Mesenteric fat pad (tissue), 1 donor: ENCODE results near the gene ZNF691. TPM values are rescaled to one million over a fixed set of nuclear protein-coding genes. Genes with fewer than 3 reads are reported as not detected.
"Not testable (repeated sequence)": the region's sequence is repeated elsewhere in the genome, so short reads cannot be mapped to it uniquely, and the experiment has no call there.

Source experiments
- DNase-seq: peaks from one replicate; pipeline ENCODE4 v3.0.0-alpha.2; 2020; ENCODE audit warnings: low spot score
- total RNA-seq: library from RNA; stranded (reverse); fragmentation: NEBNext Ultra II Directional; extraction: Animal tissue kit (Norgen Biotek cat#: 25700); gene quantifications from one replicate; pipeline ENCODE4 v1.2.1, GENCODE V29; 2021
- donor health status: DM: yes; HTN: yes; CAD: no.

The ZNF691 gene
- total RNA-seq, 1 donor from 2014 or later = 4.7 TPM

DNA sequence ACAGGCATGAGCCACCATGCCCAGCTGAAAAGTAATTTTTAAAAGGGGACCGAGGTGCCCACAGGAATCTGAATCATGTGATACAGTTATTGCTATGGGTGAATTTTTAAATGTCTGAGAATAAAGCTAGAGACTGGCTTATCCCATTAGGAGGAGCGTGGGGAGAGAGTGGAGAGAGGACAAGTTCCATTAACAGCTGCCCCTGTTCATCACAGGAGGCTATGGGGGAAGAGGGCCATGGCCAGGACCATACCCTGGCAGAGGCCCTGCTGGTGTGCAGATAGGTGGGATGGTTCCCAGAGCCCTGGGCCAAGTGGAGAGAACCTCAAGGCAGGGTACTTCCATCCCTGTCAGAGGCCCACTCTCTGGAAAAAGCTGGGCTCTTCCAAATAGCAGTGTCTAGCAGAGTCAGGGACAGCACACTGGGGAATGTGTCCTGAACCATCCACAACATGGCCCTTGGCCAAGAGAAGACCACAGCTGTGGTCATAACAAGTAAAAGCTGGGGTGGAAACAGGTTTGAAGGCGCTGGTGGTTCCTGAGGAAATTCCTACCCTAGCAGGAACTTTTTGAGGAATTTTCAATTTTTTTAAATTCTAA is 13.7 kb upstream of the ZNF691 start:
- no peak for DNase-seq

DNA sequence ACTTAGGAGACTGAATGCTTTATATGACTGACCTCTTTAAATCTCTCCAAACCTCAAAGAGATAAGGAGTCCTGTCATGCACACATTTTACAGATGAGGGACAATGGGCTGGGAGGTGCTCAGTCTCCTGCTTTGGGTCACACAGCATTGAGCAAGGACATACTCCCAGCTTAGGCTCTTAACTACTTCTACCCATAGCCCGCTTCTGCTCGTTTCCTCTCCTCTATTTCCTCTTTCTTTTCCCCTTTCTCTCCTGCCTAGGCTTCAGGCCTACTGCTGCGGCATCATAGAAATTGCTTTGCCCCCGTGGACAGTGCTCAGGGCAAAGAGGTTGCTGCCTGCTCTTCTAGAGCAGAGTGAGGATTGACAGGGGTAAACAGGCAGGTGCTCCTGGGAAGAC is 12.4 kb upstream of the ZNF691 start:
- DNase-seq = no peak

DNA sequence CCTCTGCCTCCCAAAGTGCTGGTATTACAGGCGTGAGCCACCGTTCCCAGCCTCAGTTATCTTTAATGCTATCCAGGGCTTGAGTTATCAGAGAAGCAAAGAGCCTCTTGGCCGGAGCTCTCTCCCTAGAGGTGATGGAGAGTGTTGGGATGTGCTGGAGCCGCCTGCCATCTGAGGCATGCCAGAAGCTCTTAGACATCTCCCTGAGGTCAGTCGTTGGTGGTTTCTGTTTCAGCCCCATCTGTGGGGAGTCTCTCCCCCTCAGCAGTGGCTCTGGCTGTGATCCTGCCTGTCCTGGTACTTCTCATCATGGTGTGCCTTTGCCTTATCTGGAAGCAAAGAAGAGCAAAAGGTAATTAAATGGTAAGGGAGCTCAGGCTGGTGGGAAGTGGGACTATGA is 11.6 kb upstream of the ZNF691 start:
- DNase-seq = no peak

DNA sequence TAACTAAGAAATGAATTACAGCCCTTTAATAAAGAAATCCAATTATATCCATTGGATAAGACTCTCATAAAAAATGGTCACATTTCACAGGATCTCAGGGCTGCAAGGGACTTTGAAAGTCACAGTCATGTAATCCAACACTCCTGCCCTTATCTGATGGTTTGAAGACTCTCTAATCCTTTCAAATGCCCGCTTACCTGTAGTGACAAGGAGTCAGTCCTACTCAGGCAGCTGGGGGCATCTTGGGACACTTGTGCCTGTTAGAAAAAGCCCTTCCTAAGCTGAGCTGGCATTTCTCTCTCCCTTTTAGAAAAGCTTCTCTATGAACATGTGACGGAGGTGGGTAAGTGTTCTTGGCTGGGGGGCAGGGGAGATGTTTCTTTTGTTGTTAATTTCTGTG is 11.0 kb upstream of the ZNF691 start:
- no peak for DNase-seq

DNA sequence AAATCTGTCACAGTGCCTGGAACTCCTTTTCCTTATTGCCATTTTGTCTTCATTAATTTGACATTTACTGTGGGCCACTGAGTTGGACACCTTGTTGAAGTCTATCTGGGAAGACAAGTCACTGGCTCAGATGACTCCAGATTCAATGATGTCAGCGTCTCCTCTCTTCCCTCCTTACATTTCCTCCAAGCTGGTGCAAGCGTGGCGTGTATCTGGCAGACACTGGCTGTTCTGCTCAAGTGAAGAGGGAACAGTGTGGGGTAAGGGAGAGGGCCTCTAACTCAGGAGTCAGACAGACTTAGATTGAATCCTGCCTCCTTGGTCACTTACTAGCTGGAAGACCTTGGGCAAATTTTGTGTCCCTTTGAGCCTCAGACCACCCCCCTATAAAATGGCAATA is 8.7 kb upstream of the ZNF691 start:
- no peak for DNase-seq

DNA sequence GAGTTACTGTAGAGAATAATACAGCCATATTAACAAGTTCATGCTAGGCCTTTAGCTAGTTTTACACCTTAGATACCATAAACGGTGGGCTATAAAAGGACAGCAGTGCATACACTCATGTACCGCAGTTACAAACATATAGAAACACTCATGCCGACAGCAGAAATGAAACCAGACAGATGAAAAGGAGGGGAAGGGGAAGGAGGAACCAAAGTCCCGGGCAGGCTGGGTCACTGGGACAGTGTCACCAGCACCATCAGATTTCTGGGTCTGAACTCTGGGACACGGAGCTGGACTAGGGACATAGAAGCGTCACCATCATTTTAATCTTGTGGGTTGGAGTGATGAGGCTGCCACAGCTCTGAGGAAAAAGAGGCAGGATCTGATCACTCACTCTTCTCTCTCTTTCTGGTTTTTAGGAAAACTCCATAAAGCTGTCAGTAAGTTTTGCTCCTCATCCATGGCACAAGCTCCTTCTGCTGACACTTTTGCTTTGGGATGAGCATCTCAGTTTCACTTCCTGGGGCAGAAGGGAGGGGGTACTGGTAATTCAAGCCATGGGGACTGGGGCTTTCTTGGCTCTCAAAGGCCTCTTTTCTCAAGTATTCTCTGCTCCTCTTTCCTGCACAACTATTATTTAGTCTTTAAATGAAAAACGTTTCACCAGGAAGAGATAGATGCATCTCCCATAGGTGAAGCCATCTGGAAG is 7.8 kb upstream of the ZNF691 start:
- no peak for DNase-seq

DNA sequence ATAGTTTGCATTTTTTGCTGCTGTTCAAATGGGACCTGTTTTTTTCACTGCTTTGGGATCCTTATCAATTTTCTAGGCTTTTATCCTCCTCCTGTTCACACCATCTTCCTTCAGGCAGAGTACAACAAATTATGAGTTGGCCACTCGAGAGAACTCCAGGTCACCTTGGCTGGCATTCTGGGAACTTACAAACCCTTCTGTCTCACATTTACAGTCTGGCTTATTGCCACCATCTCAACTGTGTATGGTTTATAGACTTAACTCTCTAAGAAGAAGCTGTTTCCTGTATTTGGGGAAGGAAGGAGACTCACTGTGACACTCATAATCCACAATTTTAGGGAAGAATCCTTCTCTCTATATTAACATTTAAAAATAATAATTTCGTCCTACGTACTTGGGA is 5.4 kb upstream of the ZNF691 start:
- DNase-seq = no peak

DNA sequence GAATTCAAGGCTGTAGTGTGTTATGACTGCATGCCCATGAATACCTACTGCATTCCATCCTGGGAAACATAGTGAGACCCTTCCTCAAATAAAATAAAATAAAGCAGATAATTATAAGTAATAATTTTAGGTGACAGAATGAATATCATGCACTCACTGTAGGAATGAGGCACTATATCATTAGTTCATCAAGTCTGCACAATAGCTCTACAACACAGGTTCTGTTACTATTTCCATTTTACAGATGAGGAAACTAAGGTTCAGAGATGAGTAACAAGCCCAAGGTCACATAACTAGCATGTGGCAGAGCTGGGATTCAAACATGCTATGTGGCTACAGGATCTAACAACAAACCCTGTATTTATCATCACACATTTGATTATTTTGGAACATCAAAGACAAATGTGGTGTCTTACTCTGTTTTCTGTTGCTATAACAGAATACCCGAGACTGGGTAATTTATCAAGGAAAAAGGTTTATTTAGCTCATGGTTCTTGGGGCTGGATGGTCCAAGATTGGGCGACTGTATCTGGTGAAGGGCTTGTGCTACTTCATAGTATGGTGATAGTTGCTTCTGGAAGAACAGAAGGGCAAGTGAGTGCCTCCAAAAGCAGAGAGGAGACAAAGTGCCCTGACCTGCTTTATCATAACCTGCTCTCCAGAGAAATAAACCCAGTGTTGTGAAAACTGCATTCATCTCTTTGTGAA is 4.8 kb upstream of the ZNF691 start:
- no peak for DNase-seq

DNA sequence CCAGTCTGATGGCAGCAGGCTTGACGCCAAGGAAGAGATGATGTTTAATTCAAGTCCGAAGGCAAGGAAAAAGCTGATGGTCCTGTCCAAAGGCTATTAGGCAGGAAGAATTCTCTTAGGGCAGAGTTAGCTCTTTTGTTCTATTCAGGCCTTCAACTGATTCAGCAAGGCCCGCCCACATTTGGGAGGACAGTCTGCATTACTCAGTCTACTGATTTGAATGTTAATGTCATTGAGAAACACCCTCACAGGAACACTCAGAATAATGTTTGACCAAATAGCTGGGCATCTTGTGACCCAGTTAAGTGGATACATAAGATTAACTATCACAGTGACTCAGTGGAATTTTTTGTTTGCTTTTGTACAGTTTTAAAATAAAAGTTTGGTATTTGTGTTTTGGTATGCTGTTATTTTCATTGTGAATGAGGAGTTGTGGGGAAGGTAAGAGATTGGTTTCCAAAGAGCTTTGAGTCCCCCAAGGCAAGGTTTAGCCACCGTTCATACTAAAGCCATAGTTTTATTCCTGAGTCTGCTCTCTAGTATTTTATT is 1.7 kb upstream of the ZNF691 start:
- no peak for DNase-seq

DNA sequence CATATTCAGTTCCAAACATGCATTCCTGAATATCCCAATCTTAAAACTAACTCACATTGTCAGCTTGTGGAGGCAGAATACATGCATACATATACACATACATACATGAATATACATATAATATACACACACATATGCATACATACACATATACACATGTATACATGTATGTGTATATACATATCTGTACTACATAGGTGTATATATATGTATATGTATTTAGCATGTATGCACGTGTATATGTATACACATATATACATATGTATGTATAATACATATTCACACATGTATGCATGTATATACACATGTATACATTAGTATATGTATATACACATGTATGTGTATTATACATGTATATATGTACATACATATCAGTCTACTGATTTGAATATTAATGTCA is 1.2 kb upstream of the ZNF691 start:
- no peak for DNase-seq

DNA sequence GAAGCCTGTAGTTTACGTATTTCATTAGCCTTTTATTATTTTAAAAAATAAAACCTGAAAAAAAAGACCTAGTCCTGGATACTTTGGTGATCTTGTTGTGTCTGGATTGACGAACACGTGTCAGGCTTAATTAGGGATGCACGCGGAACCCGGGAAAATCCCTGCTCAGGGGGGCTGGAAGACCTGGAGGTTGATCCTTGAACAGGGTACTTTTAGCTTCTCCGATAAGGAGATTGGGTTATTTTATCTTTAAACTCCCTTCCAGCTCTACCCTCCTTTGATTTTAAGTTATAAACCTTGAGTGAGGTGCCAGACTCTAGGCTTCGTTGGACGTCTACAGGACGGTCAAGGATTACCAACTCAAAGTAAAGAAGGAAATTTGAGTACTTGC is 552 bp upstream of the ZNF691 start:
- no peak for DNase-seq

DNA sequence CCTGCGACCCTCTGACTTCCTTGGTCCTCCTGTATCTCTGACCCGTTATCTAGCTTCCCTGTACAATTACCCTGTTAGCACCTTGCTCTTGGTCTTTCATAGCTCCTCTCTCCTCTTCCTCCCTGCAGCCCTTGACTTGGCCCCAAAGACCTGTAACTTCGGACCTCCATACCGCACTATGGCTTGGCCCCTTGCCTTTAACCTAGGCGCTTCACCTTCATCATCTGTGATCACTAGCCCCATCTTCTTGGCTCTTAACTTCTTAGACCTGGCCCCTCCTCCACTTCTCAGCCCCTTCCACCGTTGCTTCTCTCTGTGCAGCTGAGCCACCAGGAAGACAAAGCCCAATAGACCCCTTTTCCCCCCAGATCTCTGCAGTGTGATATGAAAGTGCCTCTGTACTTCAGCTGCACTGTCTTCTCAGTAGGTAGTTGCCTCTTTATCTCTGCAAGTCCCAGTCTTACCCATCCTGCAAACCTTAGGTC is 740 bp downstream of the ZNF691 start:
- no peak for DNase-seq

DNA sequence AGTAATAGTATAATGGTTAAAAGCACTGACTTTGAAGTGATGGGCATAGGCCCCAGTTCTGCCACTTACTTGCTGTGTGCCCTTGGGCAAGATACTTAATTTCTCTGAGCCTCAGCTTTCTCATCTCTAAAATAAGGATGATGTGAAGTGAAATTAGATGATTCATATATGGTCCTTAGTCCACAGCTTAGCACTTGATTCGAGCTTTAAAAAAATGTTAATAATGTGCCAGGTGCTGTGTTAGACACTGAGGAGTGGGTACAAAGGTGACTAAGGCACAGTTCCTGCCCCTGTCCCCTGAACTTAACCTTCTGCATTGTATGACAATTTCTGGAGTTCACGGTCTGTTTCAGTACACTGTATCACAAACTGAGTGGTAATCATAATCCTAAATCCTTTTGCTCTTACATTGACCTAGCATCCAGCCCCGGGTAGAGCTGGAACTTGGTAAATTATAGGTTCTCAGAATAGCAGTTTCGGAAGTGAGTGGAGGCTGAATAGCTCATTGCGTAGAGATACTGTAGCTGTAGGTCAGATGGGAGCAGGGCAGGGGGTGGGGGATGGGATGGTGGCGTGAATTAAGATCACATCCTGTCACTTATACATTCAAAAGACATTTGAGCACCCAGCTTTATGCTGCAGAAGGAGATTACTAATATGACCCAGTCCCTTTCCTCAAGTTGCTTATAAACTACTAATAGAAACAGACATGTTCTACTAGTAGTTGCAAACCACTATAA is 1.5 kb downstream of the ZNF691 start:
- no peak for DNase-seq

DNA sequence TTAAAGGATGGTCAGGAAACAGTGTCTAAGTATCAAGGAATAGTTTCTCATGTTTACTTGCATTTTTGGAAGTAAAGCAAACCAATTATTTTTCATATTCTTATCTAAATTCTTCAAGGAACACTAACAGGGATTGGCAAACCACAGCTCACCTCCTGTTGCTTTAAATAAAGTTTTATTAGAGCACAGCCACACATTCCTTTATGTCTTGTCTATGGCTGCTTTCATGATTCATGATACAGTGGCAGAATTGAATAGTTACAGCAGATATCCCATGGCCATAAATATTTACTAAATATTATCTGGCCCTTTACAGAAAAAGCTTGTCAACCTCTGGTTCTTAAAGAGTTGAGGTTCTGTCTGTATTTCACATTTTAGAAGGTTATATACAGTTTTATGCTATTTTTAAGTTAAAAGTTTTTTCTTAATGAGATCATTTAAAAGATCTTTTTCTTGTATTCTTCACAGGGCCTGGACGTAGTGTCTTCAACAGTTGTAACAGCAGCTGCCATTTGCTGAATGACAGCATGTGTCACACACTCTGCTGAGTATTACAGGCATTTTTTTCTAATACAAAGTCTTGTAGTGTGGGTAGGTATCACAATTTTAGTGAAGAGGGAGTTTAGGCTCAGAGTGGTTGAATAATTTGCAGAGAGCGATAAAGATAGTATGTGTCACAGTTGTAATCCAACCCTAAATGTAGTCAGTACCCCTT is 2.6 kb downstream of the ZNF691 start:
- DNase-seq = no peak

DNA sequence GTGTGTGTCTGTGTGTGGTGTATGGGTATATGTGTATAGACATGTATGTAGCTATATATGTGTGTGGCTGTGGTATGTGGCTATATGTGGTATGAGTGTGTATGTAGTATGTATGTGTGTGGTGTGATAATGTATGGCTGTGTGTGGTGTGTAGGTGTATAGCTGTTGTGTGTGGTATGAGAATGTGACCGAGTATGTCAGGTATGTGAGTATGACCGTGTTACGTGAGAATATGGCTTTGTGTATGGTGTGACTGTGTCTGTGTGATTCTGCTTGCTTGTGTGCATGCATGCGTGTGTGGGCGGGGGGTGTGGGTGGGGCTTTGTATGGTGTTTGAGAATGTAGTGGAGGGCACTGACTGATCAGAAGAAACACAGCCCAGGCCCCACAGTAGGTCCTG is 3.5 kb downstream of the ZNF691 start:
- DNase-seq = no peak

DNA sequence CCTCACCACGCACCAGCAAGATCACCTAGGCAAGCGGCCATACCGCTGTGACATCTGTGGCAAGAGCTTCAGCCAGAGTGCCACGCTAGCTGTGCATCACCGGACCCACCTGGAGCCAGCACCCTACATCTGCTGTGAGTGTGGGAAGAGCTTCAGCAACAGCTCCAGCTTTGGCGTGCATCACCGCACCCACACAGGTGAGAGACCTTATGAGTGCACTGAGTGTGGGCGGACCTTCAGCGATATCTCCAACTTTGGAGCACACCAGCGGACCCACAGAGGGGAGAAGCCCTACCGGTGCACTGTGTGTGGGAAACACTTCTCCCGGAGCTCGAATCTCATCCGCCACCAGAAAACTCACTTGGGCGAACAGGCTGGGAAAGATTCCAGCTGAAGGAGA is 5.0 kb downstream of the ZNF691 start:
- DNase-seq = no peak

DNA sequence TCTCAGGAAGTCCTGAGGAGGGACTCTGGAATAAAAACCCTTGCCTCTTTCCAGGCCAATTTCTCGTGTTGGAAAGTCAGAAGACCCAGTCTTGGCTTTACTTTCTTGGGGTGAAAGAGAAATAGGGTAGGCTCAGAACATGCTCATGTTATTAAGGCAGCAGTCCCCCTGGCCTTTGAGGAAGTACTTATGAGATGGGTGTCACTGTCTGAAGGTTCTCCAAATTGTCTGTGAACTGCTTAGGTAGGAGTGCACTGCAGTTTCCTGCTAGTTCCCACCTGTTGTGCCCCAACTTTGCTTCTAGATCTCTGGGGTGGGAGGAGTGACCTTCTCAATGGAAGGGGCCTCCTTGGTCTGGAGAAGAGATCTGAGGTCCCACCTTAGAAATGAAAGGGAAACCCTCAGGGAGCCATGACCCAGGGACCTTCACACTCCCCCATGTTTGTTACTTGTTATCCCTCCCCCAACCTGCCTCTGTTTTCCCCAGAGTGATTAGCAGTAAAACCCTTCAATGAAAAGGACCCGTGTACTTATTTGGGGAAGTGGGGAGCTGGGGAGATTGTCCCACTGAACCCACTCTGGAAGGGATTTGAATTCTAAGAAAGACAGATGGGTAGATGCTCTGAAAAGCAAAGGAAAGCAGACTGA is 5.7 kb downstream of the ZNF691 start:
- no peak for DNase-seq

DNA sequence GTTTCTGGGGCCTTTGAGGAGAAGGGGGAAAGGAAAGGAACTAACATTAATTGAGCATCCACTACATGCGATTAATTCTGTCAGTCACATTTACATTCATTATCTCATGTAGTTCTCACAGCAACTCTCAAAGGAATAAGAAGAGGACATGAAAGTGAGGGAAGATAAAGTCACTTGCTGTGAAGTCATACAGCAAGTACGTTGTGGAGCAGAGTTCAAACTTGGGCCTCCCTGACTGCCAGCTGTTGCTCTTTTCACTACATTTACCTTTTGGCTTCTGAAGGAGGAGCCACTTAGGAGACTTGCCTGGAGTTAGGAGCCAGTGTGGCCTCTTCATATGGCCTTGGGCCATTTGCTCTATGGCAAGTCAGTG is 6.2 kb downstream of the ZNF691 start:
- DNase-seq = no peak

DNA sequence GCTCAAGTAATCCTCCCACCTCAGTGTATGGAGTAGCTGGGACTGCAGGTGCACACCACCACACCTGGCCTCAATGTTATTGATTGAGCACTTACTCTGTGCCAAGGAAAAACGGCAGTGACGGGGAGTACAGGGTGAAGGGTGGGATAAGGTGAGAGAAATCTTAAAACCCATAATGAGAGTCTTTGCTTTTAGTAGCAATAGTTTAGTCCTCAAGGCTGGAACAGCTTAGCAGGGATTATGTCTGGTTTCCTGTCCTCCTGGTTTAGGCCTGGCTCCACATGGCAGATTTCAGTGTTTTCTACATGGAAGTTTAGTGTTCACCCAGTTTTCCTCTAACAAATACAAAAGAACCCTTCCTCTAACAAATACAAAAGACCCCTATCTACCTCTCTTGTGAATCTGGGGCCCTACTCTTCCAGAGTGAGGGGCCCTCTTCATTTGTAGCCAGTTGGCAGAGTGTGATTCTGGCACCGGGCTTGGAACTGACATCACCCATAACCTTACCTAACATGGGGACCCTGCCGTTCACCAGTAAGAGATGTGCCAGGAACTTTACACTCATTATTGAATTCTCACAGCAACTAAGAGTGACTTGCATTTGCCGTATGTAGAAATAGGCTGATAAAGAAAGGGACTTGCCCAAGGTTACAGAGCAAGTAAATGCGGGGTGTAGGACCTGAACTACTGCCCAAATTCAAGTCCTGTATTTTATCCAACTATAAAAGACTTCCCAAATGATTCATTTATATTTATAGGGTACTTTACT is 6.9 kb downstream of the ZNF691 start:
- no peak for DNase-seq

DNA sequence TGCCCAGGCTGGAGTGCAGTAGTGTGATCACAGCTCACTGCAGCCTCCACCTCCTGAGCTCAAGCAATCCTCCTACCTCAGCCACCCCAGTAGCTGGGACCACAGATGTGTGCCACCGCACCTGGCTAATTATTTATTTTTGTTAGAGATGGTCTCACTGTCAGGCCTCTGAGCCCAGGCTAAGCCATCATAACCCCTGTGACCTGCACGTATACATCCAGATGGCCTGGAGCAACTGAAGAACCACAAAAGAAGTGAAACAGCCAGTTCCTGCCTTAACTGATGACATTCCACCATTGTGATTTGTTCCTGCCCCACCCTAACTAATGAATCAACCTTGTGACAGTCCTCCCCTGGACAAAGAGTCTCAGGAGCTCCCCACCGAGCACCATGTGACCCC is 10.1 kb downstream of the ZNF691 start:
- DNase-seq = not testable (repeated sequence)
